ENCODE results near the gene TSPAN9. TPM values are rescaled to one million over a fixed set of nuclear protein-coding genes. Genes with fewer than 3 reads are reported as not detected.

TSPAN9 gene
- total and polyA plus RNA-seq, 4 donors = 27.6 to 40.1 (median 30.9) TPM

DNA sequence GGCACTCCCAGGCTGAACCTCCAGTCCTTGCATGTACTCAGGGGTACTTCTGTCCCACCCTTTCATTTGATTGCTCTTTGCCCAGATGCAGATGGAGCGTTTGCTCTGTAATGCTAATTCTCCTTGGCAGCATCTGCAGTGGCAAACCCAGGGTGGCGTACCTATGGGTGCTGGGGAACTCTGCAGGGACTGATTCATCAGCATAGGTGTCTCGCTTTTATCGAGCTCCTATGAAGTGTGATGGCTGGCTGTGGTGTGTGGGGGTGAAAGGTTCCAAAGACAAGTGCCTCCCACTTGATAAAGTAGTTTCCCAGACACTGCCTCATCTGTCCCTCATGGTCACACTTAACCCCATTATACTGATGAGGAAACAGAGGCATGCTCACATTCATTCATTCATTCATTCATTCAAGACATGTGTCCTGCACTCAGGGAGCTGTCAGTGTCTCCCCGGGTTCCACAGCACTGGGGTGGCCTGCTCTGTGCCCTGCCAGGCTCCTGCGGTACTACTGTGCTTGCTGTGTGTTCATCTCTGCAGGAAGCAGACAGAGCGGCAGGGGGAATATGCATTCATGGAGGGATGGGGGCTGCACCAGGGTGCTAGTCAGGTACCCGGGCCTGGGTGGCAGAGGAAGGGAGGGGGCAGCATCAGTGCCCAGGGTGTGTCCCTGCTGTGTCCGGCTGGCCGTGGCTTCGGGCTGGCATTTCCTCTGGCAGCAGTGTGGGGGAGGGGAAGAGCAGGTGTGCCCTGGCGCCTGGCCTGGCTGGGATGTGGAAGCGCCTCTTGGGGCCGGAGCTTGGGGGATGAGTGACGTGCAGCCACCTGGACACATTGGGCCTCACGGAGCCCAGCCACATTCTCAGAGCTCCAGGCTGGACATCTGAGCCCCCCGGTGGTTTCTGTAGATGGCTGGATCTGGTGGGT, 110.9 kb downstream of the TSPAN9 start:
- WGBS (ENCODE audit: insufficient coverage) = 93% methylated on average over 15 of the region's 17 CpGs
- no peaks in the 10 kb centered on the region for H3K27me3 ChIP-seq (ENCODE audit: control insufficient read depth, insufficient read depth, low read length)
- H3K36me3 ChIP-seq (ENCODE audit: control insufficient read depth, insufficient read depth, low read length) = no peaks in the 10 kb centered on the region
- no peaks in the 10 kb centered on the region for H3K9me3 ChIP-seq (ENCODE audit: control insufficient read depth, insufficient read depth, low read length)
- H3K4me1 ChIP-seq (ENCODE audit: control insufficient read depth, insufficient read depth, low read length) = peaks cover 16% of the 10 kb centered on the region
- H3K27ac ChIP-seq (ENCODE audit: low read depth, low read length) = no peak overlapping the region
- no peak overlapping the region for H3K4me3 ChIP-seq (ENCODE audit: low read depth, low read length)
- DNase-seq (ENCODE audit: low read depth in 4 of 6, low spot score in 6 of 6) = no peak

DNA sequence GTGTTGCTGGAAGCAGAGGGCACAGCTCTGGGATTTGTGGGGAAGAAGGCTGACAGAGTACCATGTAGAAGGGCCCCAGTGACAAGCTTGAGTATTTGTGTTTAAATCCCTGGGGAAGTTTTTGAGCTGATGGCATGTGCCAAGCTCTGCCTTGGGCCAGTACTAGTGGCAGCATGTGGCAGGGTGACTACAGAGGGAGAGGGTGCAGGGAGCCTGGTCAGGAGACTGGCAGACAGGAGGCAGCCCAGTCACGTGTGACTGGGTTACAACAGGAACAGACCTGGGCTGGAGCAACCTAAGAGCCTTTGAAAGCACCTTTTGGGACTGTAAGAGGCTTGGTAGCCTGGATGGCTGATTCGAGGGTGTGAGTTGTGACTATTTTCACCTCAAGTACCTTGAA, 112.1 kb downstream of the TSPAN9 start:
- 66% methylated on average over 2 of the region's 2 CpGs for WGBS (ENCODE audit: insufficient coverage)
- H3K27ac ChIP-seq (ENCODE audit: low read depth, low read length) = no peak overlapping the region
- H3K9me3 ChIP-seq (ENCODE audit: control insufficient read depth, insufficient read depth, low read length) = no peaks in the 10 kb centered on the region
- no peak overlapping the region for H3K4me3 ChIP-seq (ENCODE audit: low read depth, low read length)
- H3K4me1 ChIP-seq (ENCODE audit: control insufficient read depth, insufficient read depth, low read length) = peaks cover 17% of the 10 kb centered on the region
- DNase-seq (ENCODE audit: low read depth in 4 of 6, low spot score in 6 of 6) = no peak
- no peaks in the 10 kb centered on the region for H3K27me3 ChIP-seq (ENCODE audit: control insufficient read depth, insufficient read depth, low read length)
- H3K36me3 ChIP-seq (ENCODE audit: control insufficient read depth, insufficient read depth, low read length) = no peaks in the 10 kb centered on the region

DNA sequence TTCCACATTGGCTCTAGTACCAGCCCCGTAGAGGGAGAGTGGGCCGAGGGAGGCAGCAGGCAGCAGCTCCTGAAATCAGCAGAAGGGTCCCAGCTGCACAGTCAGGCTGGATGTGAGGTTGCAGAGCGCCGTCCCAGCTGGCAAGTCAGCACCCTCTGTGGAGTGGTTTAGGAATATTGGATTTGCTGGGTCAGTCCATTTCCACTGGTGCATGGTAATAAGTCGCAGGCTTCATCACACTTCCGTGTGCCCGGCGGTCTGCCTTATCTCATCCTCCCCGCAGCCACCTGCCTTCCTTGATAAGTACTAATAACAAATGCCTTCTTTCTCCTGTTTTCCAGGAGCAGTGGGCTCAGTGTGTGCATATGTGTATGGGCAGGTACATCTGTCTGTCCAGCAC, 112.9 kb downstream of the TSPAN9 start:
- Histone ChIP-seq H3K27ac (ENCODE audit: low read depth, low read length) (no peak overlapping the region), H3K36me3 (ENCODE audit: control insufficient read depth, insufficient read depth, low read length) (no peaks in the 10 kb centered on the region), H3K4me1 (ENCODE audit: control insufficient read depth, insufficient read depth, low read length) (peaks cover 20% of the 10 kb centered on the region), H3K27me3 (ENCODE audit: control insufficient read depth, insufficient read depth, low read length) (no peaks in the 10 kb centered on the region), H3K4me3 (ENCODE audit: low read depth, low read length) (no peak overlapping the region), H3K9me3 (ENCODE audit: control insufficient read depth, insufficient read depth, low read length) (no peaks in the 10 kb centered on the region)
- WGBS (ENCODE audit: insufficient coverage) = 20% methylated on average over 2 of the region's 9 CpGs
- no peak for DNase-seq (ENCODE audit: low read depth in 4 of 6, low spot score in 6 of 6)

DNA sequence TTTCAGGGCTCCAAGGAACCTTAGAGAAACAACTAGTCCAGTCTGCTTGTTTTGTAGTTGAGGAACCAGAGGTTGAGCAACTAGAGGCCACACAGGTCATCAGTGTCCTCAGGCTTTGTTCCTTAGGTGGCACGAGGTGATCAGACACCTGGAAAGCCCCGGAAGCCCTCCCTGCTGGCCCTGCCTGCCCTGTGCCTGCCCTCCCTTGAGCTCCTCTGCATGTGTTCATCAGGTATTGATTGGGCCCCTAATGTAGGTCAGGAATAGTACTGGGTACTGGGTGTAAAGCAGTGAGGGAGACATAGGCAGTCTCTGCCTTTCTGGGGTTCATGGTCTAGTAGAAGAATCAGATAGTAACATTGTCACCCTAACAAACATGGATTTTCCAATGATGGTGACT, 114.3 kb downstream of the TSPAN9 start:
- H3K9me3 ChIP-seq (ENCODE audit: control insufficient read depth, insufficient read depth, low read length) = no peaks in the 10 kb centered on the region
- H3K27me3 ChIP-seq (ENCODE audit: control insufficient read depth, insufficient read depth, low read length) = no peaks in the 10 kb centered on the region
- WGBS (ENCODE audit: insufficient coverage) = 86% methylated on average over 2 of the region's 2 CpGs
- H3K27ac ChIP-seq (ENCODE audit: low read depth, low read length) = no peak overlapping the region
- DNase-seq (ENCODE audit: low read depth in 4 of 6, low spot score in 6 of 6) = no peak
- no peaks in the 10 kb centered on the region for H3K36me3 ChIP-seq (ENCODE audit: control insufficient read depth, insufficient read depth, low read length)
- peaks cover 30% of the 10 kb centered on the region for H3K4me1 ChIP-seq (ENCODE audit: control insufficient read depth, insufficient read depth, low read length)
- H3K4me3 ChIP-seq (ENCODE audit: low read depth, low read length) = no peak overlapping the region

DNA sequence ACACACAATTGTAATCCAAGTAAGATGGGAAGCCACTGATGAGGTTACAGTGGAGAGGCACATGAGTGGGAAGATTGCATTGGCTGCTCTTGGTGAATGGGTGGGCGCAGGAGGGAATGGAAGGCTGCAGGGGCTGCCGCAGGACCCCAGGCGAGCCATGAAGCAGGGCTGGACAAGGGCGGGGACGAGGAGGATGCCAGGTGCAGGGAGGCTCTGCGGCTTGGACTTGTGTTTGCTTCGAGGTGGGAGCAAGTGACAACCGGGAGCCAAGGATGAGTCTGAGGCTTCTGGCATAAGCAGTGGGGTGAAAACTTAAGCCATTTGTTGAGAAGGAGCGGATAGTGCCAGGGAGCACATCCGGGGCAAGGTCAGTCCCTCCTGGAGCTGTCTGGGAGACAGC, 115.0 kb downstream of the TSPAN9 start:
- no peaks in the 10 kb centered on the region for H3K9me3 ChIP-seq (ENCODE audit: control insufficient read depth, insufficient read depth, low read length)
- no peak for DNase-seq (ENCODE audit: low read depth in 4 of 6, low spot score in 6 of 6)
- H3K4me3 ChIP-seq (ENCODE audit: low read depth, low read length) = no peak overlapping the region
- WGBS (ENCODE audit: insufficient coverage) = 91% methylated on average over 10 of the region's 10 CpGs
- no peak overlapping the region for H3K27ac ChIP-seq (ENCODE audit: low read depth, low read length)
- no peaks in the 10 kb centered on the region for H3K36me3 ChIP-seq (ENCODE audit: control insufficient read depth, insufficient read depth, low read length)
- H3K27me3 ChIP-seq (ENCODE audit: control insufficient read depth, insufficient read depth, low read length) = no peaks in the 10 kb centered on the region
- peaks cover 30% of the 10 kb centered on the region for H3K4me1 ChIP-seq (ENCODE audit: control insufficient read depth, insufficient read depth, low read length)

DNA sequence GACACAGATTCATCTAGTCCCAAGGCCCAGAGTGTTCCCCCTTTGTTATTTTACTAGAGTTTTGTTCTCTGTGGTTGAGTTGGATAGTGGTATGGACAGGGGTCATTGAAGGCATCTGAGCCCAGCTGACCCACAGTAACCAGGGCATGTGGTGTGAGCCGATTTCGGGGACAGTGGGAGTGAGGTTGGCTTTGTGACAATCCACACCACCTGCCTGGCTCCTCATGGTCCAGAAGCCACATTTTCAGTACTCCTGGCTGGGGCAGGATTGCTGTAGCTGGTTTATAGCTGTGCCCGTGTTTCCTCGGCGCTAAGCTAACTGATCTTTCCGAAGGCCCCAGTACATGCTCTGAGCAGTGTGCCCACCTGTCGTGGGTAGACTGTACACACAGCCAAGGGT, 116.0 kb downstream of the TSPAN9 start:
- Histone ChIP-seq H3K4me3 (ENCODE audit: low read depth, low read length) (no peak overlapping the region), H3K9me3 (ENCODE audit: control insufficient read depth, insufficient read depth, low read length) (no peaks in the 10 kb centered on the region), H3K4me1 (ENCODE audit: control insufficient read depth, insufficient read depth, low read length) (peaks cover 30% of the 10 kb centered on the region), H3K36me3 (ENCODE audit: control insufficient read depth, insufficient read depth, low read length) (no peaks in the 10 kb centered on the region), H3K27ac (ENCODE audit: low read depth, low read length) (no peak overlapping the region), H3K27me3 (ENCODE audit: control insufficient read depth, insufficient read depth, low read length) (no peaks in the 10 kb centered on the region)
- no peak for DNase-seq (ENCODE audit: low read depth in 4 of 6, low spot score in 6 of 6)
- 85% methylated on average over 7 of the region's 7 CpGs for WGBS (ENCODE audit: insufficient coverage)

DNA sequence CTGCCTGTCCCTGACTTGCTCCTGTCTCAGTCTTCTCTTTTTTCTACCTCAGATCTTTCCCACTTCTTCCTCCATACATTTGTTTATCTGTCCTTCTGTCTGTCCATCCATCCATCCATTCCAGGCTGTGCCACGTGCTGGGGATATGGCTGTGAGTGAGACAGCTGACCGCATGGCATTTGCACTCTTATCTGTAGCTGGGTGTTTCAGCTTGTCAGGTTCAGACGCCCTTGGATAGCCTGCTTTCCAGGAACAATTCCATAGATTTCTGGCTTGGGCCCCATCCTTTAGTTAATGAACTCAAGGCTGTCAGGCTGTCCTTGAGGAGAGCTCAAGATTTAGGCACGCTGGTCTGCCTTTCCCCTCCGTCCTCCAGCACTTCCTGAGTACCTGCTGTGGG, 116.6 kb downstream of the TSPAN9 start:
- no peak for DNase-seq (ENCODE audit: low read depth in 4 of 6, low spot score in 6 of 6)
- 95% methylated on average over 5 of the region's 5 CpGs for WGBS (ENCODE audit: insufficient coverage)
- H3K9me3 ChIP-seq (ENCODE audit: control insufficient read depth, insufficient read depth, low read length) = no peaks in the 10 kb centered on the region
- no peak overlapping the region for H3K4me3 ChIP-seq (ENCODE audit: low read depth, low read length)
- no peaks in the 10 kb centered on the region for H3K36me3 ChIP-seq (ENCODE audit: control insufficient read depth, insufficient read depth, low read length)
- peaks cover 26% of the 10 kb centered on the region for H3K4me1 ChIP-seq (ENCODE audit: control insufficient read depth, insufficient read depth, low read length)
- no peak overlapping the region for H3K27ac ChIP-seq (ENCODE audit: low read depth, low read length)
- no peaks in the 10 kb centered on the region for H3K27me3 ChIP-seq (ENCODE audit: control insufficient read depth, insufficient read depth, low read length)

DNA sequence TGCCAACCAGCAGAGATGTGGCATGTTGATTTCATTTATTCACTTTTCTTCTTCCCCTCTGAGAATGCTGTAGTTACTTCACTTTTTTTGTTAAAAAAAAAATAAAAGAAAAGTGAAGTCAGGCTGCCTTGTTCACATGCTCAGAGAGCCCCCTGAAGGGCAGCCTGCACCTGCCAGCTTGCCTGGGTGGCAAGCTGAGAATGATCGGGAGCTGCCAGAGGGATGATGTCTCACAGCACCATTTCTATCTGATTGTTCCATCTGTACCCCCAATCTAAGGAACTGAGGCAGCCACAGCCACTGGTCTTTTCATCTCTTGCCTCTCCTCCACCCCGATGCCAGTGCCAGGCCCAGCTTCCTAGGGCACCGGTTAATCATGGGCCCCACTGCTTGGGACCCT, 118.2 kb downstream of the TSPAN9 start:
- Histone ChIP-seq H3K4me3 (ENCODE audit: low read depth, low read length) (no peak overlapping the region), H3K27me3 (ENCODE audit: control insufficient read depth, insufficient read depth, low read length) (no peaks in the 10 kb centered on the region), H3K27ac (ENCODE audit: low read depth, low read length) (no peak overlapping the region), H3K9me3 (ENCODE audit: control insufficient read depth, insufficient read depth, low read length) (no peaks in the 10 kb centered on the region), H3K4me1 (ENCODE audit: control insufficient read depth, insufficient read depth, low read length) (peaks cover 32% of the 10 kb centered on the region), H3K36me3 (ENCODE audit: control insufficient read depth, insufficient read depth, low read length) (no peaks in the 10 kb centered on the region)
- DNase-seq (ENCODE audit: low read depth in 4 of 6, low spot score in 6 of 6) = no peak
- 65% methylated on average over 2 of the region's 3 CpGs for WGBS (ENCODE audit: insufficient coverage)

DNA sequence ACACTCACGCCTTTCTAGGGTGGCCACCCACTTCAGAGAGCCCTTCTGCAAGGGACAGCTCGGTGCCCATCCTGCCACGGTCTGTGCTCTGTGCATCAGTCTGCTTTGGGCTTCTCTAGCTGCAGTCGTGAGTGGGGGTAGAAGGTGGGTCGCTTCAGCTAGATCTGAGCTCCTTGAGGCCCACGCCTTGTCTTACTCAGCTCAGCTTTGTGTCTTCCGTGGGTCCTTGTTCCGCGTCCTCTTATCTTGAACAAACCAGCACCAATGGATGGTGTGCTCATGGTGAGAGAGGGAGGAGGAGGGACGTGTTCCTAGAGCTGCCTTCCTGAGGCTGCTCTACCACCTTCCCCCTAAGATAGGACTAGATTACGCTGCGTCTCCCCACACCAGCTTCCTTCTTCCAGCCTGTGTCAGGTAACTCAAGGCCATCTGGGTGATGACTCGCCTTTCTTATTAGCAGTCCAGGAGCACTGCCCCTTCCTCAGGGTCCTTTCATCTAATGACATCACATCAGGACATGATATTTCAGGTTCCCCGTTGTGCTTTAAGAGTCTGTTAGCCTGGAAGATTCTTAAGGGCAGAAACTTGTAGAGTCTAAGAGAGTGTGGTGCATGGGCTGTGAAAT, 118.8 kb downstream of the TSPAN9 start:
- Histone ChIP-seq H3K4me1 (ENCODE audit: control insufficient read depth, insufficient read depth, low read length) (peaks cover 34% of the 10 kb centered on the region), H3K4me3 (ENCODE audit: low read depth, low read length) (no peak overlapping the region), H3K9me3 (ENCODE audit: control insufficient read depth, insufficient read depth, low read length) (no peaks in the 10 kb centered on the region), H3K27me3 (ENCODE audit: control insufficient read depth, insufficient read depth, low read length) (no peaks in the 10 kb centered on the region), H3K36me3 (ENCODE audit: control insufficient read depth, insufficient read depth, low read length) (no peaks in the 10 kb centered on the region), H3K27ac (ENCODE audit: low read depth, low read length) (no peak overlapping the region)
- DNase-seq (ENCODE audit: low read depth in 4 of 6, low spot score in 6 of 6) = no peak
- WGBS (ENCODE audit: insufficient coverage) = 93% methylated on average over 10 of the region's 14 CpGs

DNA sequence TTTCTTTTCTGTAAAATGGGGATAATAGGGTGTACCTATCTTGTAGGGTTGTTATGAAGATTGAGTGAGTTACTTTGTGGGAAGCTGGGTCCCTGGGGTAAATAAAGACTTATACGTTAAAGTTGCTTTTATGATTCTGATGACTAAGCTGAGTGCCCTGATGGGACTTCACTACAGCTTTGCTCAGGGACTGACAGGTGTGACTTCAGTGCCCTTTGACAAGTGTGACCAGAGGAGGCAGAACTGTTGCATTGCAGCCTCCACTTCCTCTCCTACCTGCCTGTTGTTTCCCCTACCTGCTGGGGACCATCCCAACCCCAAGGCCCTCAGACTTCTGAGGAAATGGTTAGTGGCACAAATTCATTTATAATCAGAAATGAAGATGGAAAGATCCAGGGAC, 119.3 kb downstream of the TSPAN9 start:
- Histone ChIP-seq H3K36me3 (ENCODE audit: control insufficient read depth, insufficient read depth, low read length) (no peaks in the 10 kb centered on the region), H3K27ac (ENCODE audit: low read depth, low read length) (no peak overlapping the region), H3K27me3 (ENCODE audit: control insufficient read depth, insufficient read depth, low read length) (no peaks in the 10 kb centered on the region), H3K4me1 (ENCODE audit: control insufficient read depth, insufficient read depth, low read length) (peaks cover 39% of the 10 kb centered on the region), H3K4me3 (ENCODE audit: low read depth, low read length) (no peak overlapping the region), H3K9me3 (ENCODE audit: control insufficient read depth, insufficient read depth, low read length) (no peaks in the 10 kb centered on the region)
- 86% methylated on average over 1 of the region's 1 CpG for WGBS (ENCODE audit: insufficient coverage)
- DNase-seq (ENCODE audit: low read depth in 4 of 6, low spot score in 6 of 6) = no peak

Data from spinal cord (tissue), 10 donors.